Osteocyte (in vitro differentiated cells): ENCODE measurements around the gene ZNF184. TPM values are rescaled to one million over a fixed set of nuclear protein-coding genes. Genes with fewer than 3 reads are reported as not detected.
"Not testable (repeated sequence)": the region's sequence is repeated elsewhere in the genome, so short reads cannot be mapped to it uniquely, and the experiment has no call there.

Experiments used
- DNase-seq: peaks from one replicate; pipeline ENCODE4 v3.0.0; 2021; ENCODE audit warnings: mixed read lengths; ENCODE audit not compliant: unreplicated experiment; ENCODE audit errors: extremely low spot score
- H3K27ac Mint-ChIP-seq: one replicate; pipeline ENCODE4 v1.8.0; 2021; ENCODE audit warnings: mild to moderate bottlenecking, mixed read lengths; ENCODE audit not compliant: unreplicated experiment
- H3K27me3 Mint-ChIP-seq: one replicate; pipeline ENCODE4 v1.8.0; 2021; ENCODE audit warnings: mixed read lengths; ENCODE audit not compliant: unreplicated experiment
- H3K36me3 Mint-ChIP-seq: one replicate; pipeline ENCODE4 v1.8.0; 2021; ENCODE audit warnings: mixed read lengths; ENCODE audit not compliant: unreplicated experiment
- H3K4me1 Mint-ChIP-seq: one replicate; pipeline ENCODE4 v1.8.0; 2021; ENCODE audit warnings: mixed read lengths; ENCODE audit not compliant: unreplicated experiment
- H3K4me3 Mint-ChIP-seq: one replicate; pipeline ENCODE4 v1.8.0; 2021; ENCODE audit warnings: mild to moderate bottlenecking, moderate library complexity, mixed read lengths; ENCODE audit not compliant: unreplicated experiment
- H3K9me3 Mint-ChIP-seq: one replicate; pipeline ENCODE4 v1.8.0; 2021; ENCODE audit warnings: mixed read lengths; ENCODE audit not compliant: unreplicated experiment
- total RNA-seq: library from RNA; stranded (reverse); gene quantifications from 2 replicates; pipeline ENCODE4 v1.2.1, GENCODE V29; 2021
- TF ChIP-seq, protein P1 (sequence below): fragments of 200-600 bp; sonication (generic); IDR thresholded peaks from 2 replicates; pipeline ENCODE4 v1.5.0; 2021; ENCODE audit warnings: antibody characterized with exemption, mild to moderate bottlenecking, moderate library complexity

ZNF184 gene
- total RNA-seq, 1 donor from 2014 or later: 9.5 TPM

DNA sequence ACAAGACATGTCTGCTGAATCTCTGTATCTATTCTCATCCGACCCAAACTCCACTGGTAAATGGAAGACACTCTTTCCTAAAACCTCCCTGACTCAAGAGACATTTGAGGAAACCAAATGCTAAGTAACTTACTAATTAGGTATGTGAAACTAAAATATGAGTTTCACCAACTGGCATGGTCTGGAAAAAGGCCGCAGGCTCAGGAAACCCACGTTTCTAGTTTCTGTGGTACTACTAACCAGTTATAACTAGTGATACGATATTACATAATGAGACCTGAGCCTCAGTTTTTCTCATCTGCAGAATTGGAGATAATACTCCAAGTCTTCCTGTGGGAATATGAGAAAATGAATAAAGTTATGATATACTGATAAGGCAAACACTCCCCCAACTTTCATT is 44.4 kb downstream of the ZNF184 start:
- DNase-seq: no peak
- no peaks in the 10 kb centered on the region for H3K36me3 Mint-ChIP-seq
- H3K27ac Mint-ChIP-seq: no peak overlapping the region
- no peaks in the 10 kb centered on the region for H3K27me3 Mint-ChIP-seq
- peaks cover 24% of the 10 kb centered on the region for H3K9me3 Mint-ChIP-seq
- no peak overlapping the region for H3K4me3 Mint-ChIP-seq
- TF ChIP-seq, protein P1, sequence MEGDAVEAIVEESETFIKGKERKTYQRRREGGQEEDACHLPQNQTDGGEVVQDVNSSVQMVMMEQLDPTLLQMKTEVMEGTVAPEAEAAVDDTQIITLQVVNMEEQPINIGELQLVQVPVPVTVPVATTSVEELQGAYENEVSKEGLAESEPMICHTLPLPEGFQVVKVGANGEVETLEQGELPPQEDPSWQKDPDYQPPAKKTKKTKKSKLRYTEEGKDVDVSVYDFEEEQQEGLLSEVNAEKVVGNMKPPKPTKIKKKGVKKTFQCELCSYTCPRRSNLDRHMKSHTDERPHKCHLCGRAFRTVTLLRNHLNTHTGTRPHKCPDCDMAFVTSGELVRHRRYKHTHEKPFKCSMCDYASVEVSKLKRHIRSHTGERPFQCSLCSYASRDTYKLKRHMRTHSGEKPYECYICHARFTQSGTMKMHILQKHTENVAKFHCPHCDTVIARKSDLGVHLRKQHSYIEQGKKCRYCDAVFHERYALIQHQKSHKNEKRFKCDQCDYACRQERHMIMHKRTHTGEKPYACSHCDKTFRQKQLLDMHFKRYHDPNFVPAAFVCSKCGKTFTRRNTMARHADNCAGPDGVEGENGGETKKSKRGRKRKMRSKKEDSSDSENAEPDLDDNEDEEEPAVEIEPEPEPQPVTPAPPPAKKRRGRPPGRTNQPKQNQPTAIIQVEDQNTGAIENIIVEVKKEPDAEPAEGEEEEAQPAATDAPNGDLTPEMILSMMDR: no peak
- H3K4me1 Mint-ChIP-seq: no peaks in the 10 kb centered on the region

DNA sequence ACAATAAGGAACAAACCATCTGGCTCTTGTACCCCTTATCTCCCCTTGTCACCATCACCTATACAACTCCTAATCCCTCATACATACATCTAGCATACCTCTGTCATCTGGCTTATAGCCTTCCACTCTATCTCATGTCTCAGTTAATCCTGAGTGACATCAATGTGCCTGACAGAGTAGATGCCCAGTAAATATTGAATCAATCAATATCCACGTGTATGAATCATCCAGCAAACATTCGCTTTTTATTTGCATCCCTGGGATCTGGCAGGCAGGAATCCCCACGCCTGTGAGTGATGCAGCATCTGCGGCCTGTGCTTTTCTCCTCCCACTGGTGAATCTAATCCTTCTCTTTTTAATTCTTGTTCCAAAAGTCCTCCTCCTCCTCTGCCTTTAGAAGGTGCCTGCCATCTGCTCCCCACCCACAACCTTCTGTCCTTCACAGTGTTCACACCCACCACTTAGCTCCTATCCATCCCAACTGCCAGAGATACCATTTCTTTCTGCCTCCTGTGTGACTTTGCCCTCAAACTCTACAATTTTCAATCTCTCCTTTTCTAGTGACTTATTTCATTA is 46.8 kb downstream of the ZNF184 start:
- Mint-ChIP-seq H3K4me3 (no peak overlapping the region), H3K36me3 (no peaks in the 10 kb centered on the region), H3K27ac (no peak overlapping the region)

DNA sequence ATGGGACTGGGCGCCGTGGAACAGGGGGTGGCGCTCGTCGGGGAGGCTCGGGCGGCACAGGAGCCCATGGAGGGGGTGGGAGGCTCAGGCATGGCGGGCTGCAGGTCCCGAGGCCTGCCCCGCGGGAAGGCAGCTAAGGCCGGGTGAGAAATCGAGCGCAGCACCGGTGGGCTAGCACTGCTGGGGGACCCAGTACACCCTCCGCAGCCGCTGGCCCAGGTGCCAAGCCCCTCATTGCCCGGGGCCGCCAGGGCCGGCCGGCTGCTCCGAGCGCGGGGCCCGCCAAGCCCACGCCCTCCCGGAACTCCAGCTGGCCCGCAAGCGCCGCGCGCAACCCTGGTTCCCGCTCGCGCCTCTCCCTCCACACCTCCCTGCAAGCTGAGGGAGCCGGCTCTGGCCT is 48.1 kb downstream of the ZNF184 start:
- not testable (repeated sequence) for H3K27me3 Mint-ChIP-seq, DNase-seq, H3K4me3 Mint-ChIP-seq, H3K4me1 Mint-ChIP-seq, H3K27ac Mint-ChIP-seq, H3K36me3 Mint-ChIP-seq
- peaks cover 21% of the 10 kb centered on the region for H3K9me3 Mint-ChIP-seq

More for the DNA sequence above, 46.8 kb downstream of the ZNF184 start:
- Mint-ChIP-seq H3K4me1 (no peaks in the 10 kb centered on the region), H3K27me3 (no peaks in the 10 kb centered on the region), H3K9me3 (peaks cover 19% of the 10 kb centered on the region)
- TF ChIP-seq, protein P1: no peak
- DNase-seq: no peak

DNA sequence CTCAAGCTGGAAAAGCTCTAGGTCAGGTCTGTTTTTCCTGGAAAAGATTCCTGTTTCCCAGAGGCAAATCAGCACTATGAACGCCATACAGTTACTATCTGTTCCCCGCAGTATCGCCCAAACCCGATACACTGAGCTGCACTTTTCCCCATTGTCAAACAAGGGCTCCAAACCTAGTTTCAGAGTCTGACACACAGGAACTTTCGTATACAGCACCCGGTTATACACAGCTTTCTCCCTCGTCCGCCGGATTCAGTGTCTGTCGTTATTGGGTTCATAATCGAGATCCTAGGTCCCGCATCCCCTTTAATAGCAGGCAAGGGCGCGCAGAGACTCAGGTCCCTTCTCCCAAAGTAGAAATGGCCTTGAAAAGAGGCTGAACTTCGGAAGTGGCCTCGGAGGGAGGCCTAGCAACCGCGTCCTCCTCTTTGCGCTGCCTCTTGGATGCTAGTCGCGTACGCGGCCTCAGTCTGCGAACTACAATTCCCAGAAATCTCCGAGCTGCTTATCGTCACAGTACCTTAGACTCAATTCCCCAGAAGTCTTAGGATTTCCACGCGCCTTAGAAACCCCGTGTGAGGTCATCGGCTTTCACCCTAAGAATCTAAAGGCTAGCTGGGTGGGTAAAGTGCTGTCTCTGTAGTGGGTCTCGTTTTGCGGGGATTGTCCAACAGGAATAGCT is 50.1 kb downstream of the ZNF184 start:
- TF ChIP-seq, protein P1: no peak
- Mint-ChIP-seq H3K4me1 (no peaks in the 10 kb centered on the region), H3K9me3 (peaks cover 15% of the 10 kb centered on the region), H3K27ac (no peak overlapping the region), H3K4me3 (no peak overlapping the region), H3K27me3 (no peaks in the 10 kb centered on the region), H3K36me3 (no peaks in the 10 kb centered on the region)
- DNase-seq: no peak

DNA sequence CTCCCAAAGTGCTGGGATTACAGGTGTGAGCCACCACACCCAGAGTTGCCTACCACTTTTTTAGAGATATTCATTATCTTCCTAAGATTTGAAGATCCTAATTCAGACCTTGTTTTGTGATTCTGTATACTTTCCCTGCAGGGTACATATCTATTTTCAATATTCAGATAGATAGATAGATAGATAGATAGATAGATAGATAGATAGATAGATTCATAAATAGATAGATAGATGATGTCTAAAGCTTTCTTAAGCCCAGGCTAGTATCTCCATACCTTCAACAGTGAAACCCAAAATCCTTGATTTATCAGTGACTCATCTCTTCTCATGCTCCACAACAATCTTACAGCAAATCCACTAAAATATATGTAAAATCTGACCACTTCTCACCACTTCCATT is 53.5 kb downstream of the ZNF184 start:
- DNase-seq: no peak

More for the DNA sequence above, 53.5 kb downstream of the ZNF184 start:
- Mint-ChIP-seq H3K4me3 (no peak overlapping the region), H3K36me3 (no peaks in the 10 kb centered on the region), H3K9me3 (peaks cover 26% of the 10 kb centered on the region), H3K4me1 (no peaks in the 10 kb centered on the region), H3K27ac (no peak overlapping the region), H3K27me3 (no peaks in the 10 kb centered on the region)
- TF ChIP-seq, protein P1: no peak
